ENCODE measurements around the gene VTA1. TPM values are rescaled to one million over a fixed set of nuclear protein-coding genes. Genes with fewer than 3 reads are reported as not detected.
"Not testable (repeated sequence)": the region's sequence is repeated elsewhere in the genome, so short reads cannot be mapped to it uniquely, and the experiment has no call there.

Gene VTA1
- total RNA-seq, 1 donor from 2014 or later = 54.4 TPM

DNA sequence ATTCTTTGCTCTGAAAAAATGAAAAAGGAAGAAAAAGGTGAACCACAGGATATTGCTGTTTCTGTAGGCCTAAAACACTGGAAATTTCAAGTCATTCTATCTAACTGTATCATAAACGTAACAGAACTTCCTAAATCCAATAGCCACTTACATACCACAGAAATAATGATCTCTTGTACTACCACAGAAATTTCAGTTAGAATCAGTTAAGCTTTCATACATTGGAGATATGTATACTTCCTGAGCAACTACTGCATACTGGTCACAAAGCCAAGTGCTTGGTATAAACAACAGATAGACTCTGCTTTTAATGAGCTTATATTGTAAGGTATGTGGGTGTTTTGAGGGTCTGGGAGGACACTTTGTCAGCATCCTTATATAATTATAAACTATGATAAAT is 38.6 kb downstream of the VTA1 start:
- no peaks in the 10 kb centered on the region for H3K36me3 ChIP-seq (ENCODE audit: control insufficient read depth, insufficient read depth, low read length)
- H3K4me3 ChIP-seq (ENCODE audit: low read depth, low read length) = no peak overlapping the region
- no peaks in the 10 kb centered on the region for H3K27me3 ChIP-seq (ENCODE audit: control insufficient read depth, insufficient read depth, low read length)
- no peak for DNase-seq (ENCODE audit: low read depth)
- TF ChIP-seq, protein P1, sequence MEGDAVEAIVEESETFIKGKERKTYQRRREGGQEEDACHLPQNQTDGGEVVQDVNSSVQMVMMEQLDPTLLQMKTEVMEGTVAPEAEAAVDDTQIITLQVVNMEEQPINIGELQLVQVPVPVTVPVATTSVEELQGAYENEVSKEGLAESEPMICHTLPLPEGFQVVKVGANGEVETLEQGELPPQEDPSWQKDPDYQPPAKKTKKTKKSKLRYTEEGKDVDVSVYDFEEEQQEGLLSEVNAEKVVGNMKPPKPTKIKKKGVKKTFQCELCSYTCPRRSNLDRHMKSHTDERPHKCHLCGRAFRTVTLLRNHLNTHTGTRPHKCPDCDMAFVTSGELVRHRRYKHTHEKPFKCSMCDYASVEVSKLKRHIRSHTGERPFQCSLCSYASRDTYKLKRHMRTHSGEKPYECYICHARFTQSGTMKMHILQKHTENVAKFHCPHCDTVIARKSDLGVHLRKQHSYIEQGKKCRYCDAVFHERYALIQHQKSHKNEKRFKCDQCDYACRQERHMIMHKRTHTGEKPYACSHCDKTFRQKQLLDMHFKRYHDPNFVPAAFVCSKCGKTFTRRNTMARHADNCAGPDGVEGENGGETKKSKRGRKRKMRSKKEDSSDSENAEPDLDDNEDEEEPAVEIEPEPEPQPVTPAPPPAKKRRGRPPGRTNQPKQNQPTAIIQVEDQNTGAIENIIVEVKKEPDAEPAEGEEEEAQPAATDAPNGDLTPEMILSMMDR (IDR thresholded peaks at IDR 0.05; ENCODE audit: insufficient read depth, low read length, poor library complexity, severe bottlenecking) = no peak

DNA sequence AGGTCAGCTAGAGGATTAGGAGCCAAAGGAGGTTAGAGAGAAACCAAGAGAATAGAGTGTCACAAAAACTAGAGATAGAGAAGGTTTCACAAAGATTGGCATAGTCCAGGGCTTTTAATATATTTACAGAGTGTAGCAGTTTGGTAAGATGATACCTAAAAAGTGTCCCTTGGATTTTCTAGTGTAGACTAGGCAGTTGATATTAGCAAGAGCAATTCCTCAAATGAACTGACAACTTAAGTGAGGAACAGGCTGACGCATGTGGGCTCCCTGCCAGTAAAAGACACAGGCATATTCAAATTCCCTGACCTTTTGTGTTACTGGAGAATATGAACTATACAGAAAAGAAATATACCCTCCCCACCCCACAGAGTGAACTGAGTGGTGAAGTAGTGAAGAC is 40.1 kb downstream of the VTA1 start:
- Histone ChIP-seq H3K36me3 (ENCODE audit: control insufficient read depth, insufficient read depth, low read length) (no peaks in the 10 kb centered on the region), H3K27me3 (ENCODE audit: control insufficient read depth, insufficient read depth, low read length) (no peaks in the 10 kb centered on the region)

DNA sequence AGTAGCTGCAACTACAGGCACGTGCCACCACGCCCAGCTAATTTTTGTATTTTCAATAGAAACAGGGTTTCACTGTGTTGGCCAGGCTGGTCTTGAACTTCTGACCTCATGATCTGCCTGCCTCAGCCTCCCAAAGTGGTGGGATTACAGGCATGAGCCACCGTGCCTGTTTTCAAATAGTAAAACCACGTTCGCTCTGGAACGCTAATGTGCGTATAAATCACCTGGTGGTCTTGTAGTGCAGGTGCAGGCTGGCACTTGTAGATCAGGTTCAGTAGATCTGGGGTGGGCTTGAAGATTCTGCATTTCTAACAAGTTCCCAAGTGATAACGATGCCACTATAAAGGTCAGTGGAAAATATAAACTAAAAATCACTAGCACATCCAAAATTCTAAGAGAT is 41.3 kb downstream of the VTA1 start:
- not testable (repeated sequence) for H3K27me3 ChIP-seq (ENCODE audit: control insufficient read depth, insufficient read depth, low read length); DNase-seq (ENCODE audit: low read depth); H3K36me3 ChIP-seq (ENCODE audit: control insufficient read depth, insufficient read depth, low read length); H3K4me3 ChIP-seq (ENCODE audit: low read depth, low read length)

More for the DNA sequence above, 40.1 kb downstream of the VTA1 start:
- TF ChIP-seq, protein P1 (IDR thresholded peaks at IDR 0.05; ENCODE audit: insufficient read depth, low read length, poor library complexity, severe bottlenecking) = no peak
- no peak for DNase-seq (ENCODE audit: low read depth)
- H3K4me3 ChIP-seq (ENCODE audit: low read depth, low read length) = no peak overlapping the region

DNA sequence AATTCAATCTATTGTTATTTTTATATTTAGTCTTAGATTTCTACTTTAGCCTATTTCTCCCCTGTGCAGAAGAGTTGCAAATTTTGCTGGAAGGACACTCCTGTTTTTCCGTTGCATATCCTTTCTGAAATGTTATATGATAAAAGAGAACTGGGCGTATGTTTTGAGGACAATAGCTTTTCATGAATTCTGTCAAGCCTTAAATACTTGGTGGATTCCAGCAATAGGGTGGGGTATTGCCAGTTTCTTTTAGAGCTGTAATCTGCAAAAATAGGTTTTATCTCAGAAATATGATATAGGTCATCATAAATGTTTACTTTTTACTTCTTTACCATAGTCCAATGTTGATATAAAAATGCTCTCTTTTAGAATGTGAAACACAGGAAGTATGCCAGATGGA is 42.0 kb downstream of the VTA1 start:
- Histone ChIP-seq H3K36me3 (ENCODE audit: control insufficient read depth, insufficient read depth, low read length) (no peaks in the 10 kb centered on the region), H3K4me3 (ENCODE audit: low read depth, low read length) (no peak overlapping the region), H3K27me3 (ENCODE audit: control insufficient read depth, insufficient read depth, low read length) (no peaks in the 10 kb centered on the region)
- TF ChIP-seq, protein P1 (IDR thresholded peaks at IDR 0.05; ENCODE audit: insufficient read depth, low read length, poor library complexity, severe bottlenecking) = no peak
- DNase-seq (ENCODE audit: low read depth) = no peak

DNA sequence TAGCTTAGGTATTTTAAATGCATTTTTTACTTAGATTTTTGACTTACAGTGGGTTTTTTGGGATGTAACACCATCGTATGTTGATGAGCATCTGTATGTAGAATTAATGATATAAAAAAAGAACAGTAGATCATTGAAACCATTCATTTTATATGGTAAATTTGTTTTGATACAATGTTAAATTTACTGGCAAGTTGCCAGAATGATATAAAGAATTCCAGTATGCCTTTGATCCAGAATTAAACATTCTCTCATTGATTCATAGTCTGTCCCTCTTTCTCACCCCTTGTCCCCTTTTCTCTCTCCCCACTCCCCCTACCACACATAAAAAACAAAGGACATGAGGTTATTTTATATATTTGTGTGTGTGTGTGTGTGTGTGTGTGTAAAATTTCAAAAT is 45.3 kb downstream of the VTA1 start:
- no peaks in the 10 kb centered on the region for H3K36me3 ChIP-seq (ENCODE audit: control insufficient read depth, insufficient read depth, low read length)
- no peak for DNase-seq (ENCODE audit: low read depth)
- TF ChIP-seq, protein P1 (IDR thresholded peaks at IDR 0.05; ENCODE audit: insufficient read depth, low read length, poor library complexity, severe bottlenecking) = no peak
- H3K27me3 ChIP-seq (ENCODE audit: control insufficient read depth, insufficient read depth, low read length) = no peaks in the 10 kb centered on the region
- H3K4me3 ChIP-seq (ENCODE audit: low read depth, low read length) = no peak overlapping the region

DNA sequence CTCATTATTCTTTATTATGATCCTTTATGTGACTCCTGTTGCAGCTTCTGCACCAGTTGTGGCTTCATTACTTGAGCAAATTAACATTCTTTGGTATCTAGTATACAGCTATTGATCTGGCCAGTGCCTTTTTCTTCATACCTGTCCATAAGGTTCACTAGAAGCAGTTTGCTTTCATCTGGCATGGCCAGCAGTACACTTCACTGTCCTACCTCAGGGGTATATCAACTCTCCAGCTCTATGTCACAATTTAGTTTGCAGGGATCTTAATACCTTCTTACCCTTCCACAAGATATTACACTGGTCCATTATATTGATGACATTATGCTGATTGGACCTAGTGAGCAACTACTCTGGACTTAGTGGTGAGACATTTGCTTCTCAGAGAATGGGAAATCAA is 46.6 kb downstream of the VTA1 start:
- Histone ChIP-seq H3K27me3 (ENCODE audit: control insufficient read depth, insufficient read depth, low read length) (no peaks in the 10 kb centered on the region), H3K4me3 (ENCODE audit: low read depth, low read length) (no peak overlapping the region), H3K36me3 (ENCODE audit: control insufficient read depth, insufficient read depth, low read length) (no peaks in the 10 kb centered on the region)
- no peak for DNase-seq (ENCODE audit: low read depth)
- TF ChIP-seq, protein P1 (IDR thresholded peaks at IDR 0.05; ENCODE audit: insufficient read depth, low read length, poor library complexity, severe bottlenecking) = no peak

All from kidney epithelial cell (primary cell).